Natural killer cell (primary cell): ENCODE results near the gene LHFPL3. TPM values are rescaled to one million over a fixed set of nuclear protein-coding genes. Genes with fewer than 3 reads are reported as not detected.

Experiments
- ATAC-seq, 3 donors: fragments of 150-1000 bp in 2 of 3; fragments of 200-7000 bp in 1 of 3; cut with Tn5 transposase; 1 replicate in 1 of 3; 2 replicates in 2 of 3; pipeline ENCODE4 v1.10.0; 2021; ENCODE audit warnings: mild to moderate bottlenecking in 2 of 3, moderate library complexity in 2 of 3
- DNase-seq, 2 donors: peaks; one replicate each; pipeline versions ENCODE4 v3.0.0 to v3.0.0-alpha.2; 2013 to 2021; ENCODE audit warnings: mixed read lengths in 1 of 2
- H3K27ac ChIP-seq: one replicate; pipeline ENCODE4 v1.5.1; 2013; ENCODE audit warnings: mild to moderate bottlenecking, low read length
- H3K27me3 ChIP-seq: one replicate; pipeline ENCODE4 v1.6.1; 2013; ENCODE audit warnings: low read length; ENCODE audit not compliant: control insufficient read depth, insufficient read depth
- H3K36me3 ChIP-seq: one replicate; pipeline ENCODE4 v1.6.1; 2013; ENCODE audit warnings: low read length; ENCODE audit not compliant: control insufficient read depth, insufficient read depth
- H3K4me1 ChIP-seq: one replicate; pipeline ENCODE4 v1.6.1; 2013; ENCODE audit warnings: low read length; ENCODE audit not compliant: control insufficient read depth, insufficient read depth
- H3K4me3 ChIP-seq: one replicate; pipeline ENCODE4 v1.5.1; 2013; ENCODE audit warnings: low read length
- H3K9me3 ChIP-seq: one replicate; pipeline ENCODE4 v1.6.1; 2013; ENCODE audit warnings: low read length; ENCODE audit not compliant: control insufficient read depth, insufficient read depth
- H3K27ac Mint-ChIP-seq, 2 donors: one replicate each; pipeline ENCODE4 v1.8.0; 2022; ENCODE audit warnings: mild to moderate bottlenecking in 2 of 2, mixed read lengths in 2 of 2, moderate library complexity in 1 of 2
- H3K27me3 Mint-ChIP-seq, 2 donors: one replicate each; pipeline ENCODE4 v1.8.0; 2022; ENCODE audit warnings: low read depth in 2 of 2, mixed read lengths in 2 of 2
- H3K36me3 Mint-ChIP-seq: one replicate; pipeline ENCODE4 v1.8.0; 2022; ENCODE audit warnings: mixed read lengths
- H3K4me1 Mint-ChIP-seq, 2 donors: one replicate each; pipeline ENCODE4 v1.8.0; 2022; ENCODE audit warnings: mixed read lengths in 2 of 2
- H3K4me3 Mint-ChIP-seq: one replicate; pipeline ENCODE4 v1.8.0; 2022; ENCODE audit warnings: mild to moderate bottlenecking, moderate library complexity, mixed read lengths
- H3K9me3 Mint-ChIP-seq, 2 donors: one replicate each; pipeline ENCODE4 v1.8.0; 2022; ENCODE audit warnings: mixed read lengths in 2 of 2
- WGBS: methylation state at CpG from one replicate; pipeline ENCODE4 v1.1.7; 2013; ENCODE audit warnings: missing lambda C conversion rate; ENCODE audit not compliant: insufficient coverage; 5-methylcytosine and 5-hydroxymethylcytosine counted together
- intact Hi-C: fragments of 100-400 bp; cut with micrococcal nuclease; formaldehyde crosslinking; loops from one replicate; pipeline ENCODE4 v1.14.2; 2022
- total RNA-seq, 4 donors: library from RNA; stranded (reverse); fragments of 120-200 nt in 1 of 4; gene quantifications; one replicate each; pipeline versions ENCODE4 v1.2.3 to v1.2.4, GENCODE V29; 2013 to 2022
- TF ChIP-seq, protein P1 (sequence below): fragments of 200-600 bp; IDR thresholded peaks from one replicate; pipeline ENCODE4 v1.8.0; 2022; ENCODE audit warnings: antibody characterized with exemption

Gene LHFPL3
- total RNA-seq, 3 donors from 2014 or later (not counting 1 experiment from before 2014, with no cell fraction given), result not detected

GRCh38 chr7:104509874-104510273 lies 181.5 kb downstream of the LHFPL3 start:
- H3K36me3 ChIP-seq, result no peaks in the 10 kb centered on the region
- H3K9me3 Mint-ChIP-seq, result peaks cover 7% of the 10 kb centered on the region in 2 donors
- H3K36me3 Mint-ChIP-seq, result no peaks in the 10 kb centered on the region
- ATAC-seq, result no peak
- intact Hi-C loops, result no loop called here
- TF ChIP-seq, protein P1, sequence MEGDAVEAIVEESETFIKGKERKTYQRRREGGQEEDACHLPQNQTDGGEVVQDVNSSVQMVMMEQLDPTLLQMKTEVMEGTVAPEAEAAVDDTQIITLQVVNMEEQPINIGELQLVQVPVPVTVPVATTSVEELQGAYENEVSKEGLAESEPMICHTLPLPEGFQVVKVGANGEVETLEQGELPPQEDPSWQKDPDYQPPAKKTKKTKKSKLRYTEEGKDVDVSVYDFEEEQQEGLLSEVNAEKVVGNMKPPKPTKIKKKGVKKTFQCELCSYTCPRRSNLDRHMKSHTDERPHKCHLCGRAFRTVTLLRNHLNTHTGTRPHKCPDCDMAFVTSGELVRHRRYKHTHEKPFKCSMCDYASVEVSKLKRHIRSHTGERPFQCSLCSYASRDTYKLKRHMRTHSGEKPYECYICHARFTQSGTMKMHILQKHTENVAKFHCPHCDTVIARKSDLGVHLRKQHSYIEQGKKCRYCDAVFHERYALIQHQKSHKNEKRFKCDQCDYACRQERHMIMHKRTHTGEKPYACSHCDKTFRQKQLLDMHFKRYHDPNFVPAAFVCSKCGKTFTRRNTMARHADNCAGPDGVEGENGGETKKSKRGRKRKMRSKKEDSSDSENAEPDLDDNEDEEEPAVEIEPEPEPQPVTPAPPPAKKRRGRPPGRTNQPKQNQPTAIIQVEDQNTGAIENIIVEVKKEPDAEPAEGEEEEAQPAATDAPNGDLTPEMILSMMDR, result no peak
- H3K27me3 ChIP-seq, result no peaks in the 10 kb centered on the region
- no peaks in the 10 kb centered on the region for H3K4me1 Mint-ChIP-seq
- H3K4me1 ChIP-seq, result no peaks in the 10 kb centered on the region
- no peak overlapping the region for H3K27ac Mint-ChIP-seq
- no peak overlapping the region for H3K4me3 ChIP-seq
- H3K4me3 Mint-ChIP-seq, result no peak overlapping the region
- DNase-seq, result no peak
- no peak overlapping the region for H3K27ac ChIP-seq
- no peaks in the 10 kb centered on the region for H3K9me3 ChIP-seq
- no peaks in the 10 kb centered on the region for H3K27me3 Mint-ChIP-seq

- Histone ChIP-seq H3K27ac (no peak overlapping the region), H3K27me3 (no peaks in the 10 kb centered on the region), H3K36me3 (no peaks in the 10 kb centered on the region), H3K9me3 (no peaks in the 10 kb centered on the region), H3K4me1 (no peaks in the 10 kb centered on the region), H3K4me3 (no peak overlapping the region)
- H3K9me3 Mint-ChIP-seq, result peaks cover 0 to 8% of the 10 kb centered on the region in 2 donors
- no peak for DNase-seq
- intact Hi-C loops, result no loop called here
- H3K27ac Mint-ChIP-seq, result no peak overlapping the region
- H3K4me1 Mint-ChIP-seq, result no peaks in the 10 kb centered on the region
- H3K4me3 Mint-ChIP-seq, result no peak overlapping the region
- ATAC-seq, result no peak
- WGBS, result 72% methylated on average over 3 of the region's 3 CpGs
- no peaks in the 10 kb centered on the region for H3K27me3 Mint-ChIP-seq
- H3K36me3 Mint-ChIP-seq, result no peaks in the 10 kb centered on the region
- TF ChIP-seq, protein P1, result no peak
These were observed 196.4 kb downstream of the LHFPL3 start for GRCh38 chr7:104524853-104525252.

- intact Hi-C loops, result no loop called here
- no peaks in the 10 kb centered on the region for H3K4me1 Mint-ChIP-seq
- Histone ChIP-seq H3K36me3 (no peaks in the 10 kb centered on the region), H3K4me3 (no peak overlapping the region), H3K27ac (no peak overlapping the region), H3K4me1 (no peaks in the 10 kb centered on the region), H3K27me3 (no peaks in the 10 kb centered on the region), H3K9me3 (no peaks in the 10 kb centered on the region)
- no peaks in the 10 kb centered on the region for H3K36me3 Mint-ChIP-seq
- ATAC-seq, result no peak
- H3K27me3 Mint-ChIP-seq, result no peaks in the 10 kb centered on the region
- peaks cover 0 to 4% of the 10 kb centered on the region in 2 donors for H3K9me3 Mint-ChIP-seq
- no peak overlapping the region for H3K27ac Mint-ChIP-seq
- DNase-seq, result no peak
- H3K4me3 Mint-ChIP-seq, result no peak overlapping the region
- TF ChIP-seq, protein P1, result no peak
These were observed 199.7 kb downstream of the LHFPL3 start for GRCh38 chr7:104528142-104528541.

DNA sequence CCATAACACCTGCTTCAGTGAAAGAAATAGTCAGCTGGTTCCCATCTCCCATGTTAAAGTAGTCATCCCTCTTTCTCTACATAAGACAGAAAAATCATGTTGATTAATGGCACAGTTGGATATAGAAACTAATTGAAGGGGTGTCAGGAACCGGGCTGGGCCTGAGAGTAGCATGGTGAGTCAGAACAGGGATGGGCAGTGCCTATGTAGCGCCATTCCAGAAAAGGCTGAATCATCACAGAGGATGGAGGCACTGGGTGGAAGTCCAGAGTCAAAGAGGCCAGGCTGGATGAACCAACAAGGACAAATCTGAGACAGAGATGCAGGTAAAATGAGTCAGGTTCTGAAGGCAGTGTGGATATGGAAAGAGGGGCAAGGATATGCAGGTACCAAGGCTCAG lies 201.2 kb downstream of the LHFPL3 start:
- H3K4me3 Mint-ChIP-seq, result no peak overlapping the region
- no peak for ATAC-seq
- WGBS, result 83% methylated on average over 2 of the region's 2 CpGs

More for the DNA sequence above, 201.2 kb downstream of the LHFPL3 start:
- Histone ChIP-seq H3K9me3 (no peaks in the 10 kb centered on the region), H3K4me3 (no peak overlapping the region), H3K27me3 (no peaks in the 10 kb centered on the region), H3K4me1 (no peaks in the 10 kb centered on the region), H3K27ac (no peak overlapping the region), H3K36me3 (no peaks in the 10 kb centered on the region)
- Mint-ChIP-seq H3K9me3 (peaks cover 0 to 4% of the 10 kb centered on the region in 2 donors), H3K27ac (no peak overlapping the region), H3K36me3 (no peaks in the 10 kb centered on the region), H3K27me3 (no peaks in the 10 kb centered on the region), H3K4me1 (no peaks in the 10 kb centered on the region)
- intact Hi-C loops, result no loop called here
- no peak for DNase-seq
- TF ChIP-seq, protein P1, result no peak
